ENCODE data around the gene TSTD2.

DNA sequence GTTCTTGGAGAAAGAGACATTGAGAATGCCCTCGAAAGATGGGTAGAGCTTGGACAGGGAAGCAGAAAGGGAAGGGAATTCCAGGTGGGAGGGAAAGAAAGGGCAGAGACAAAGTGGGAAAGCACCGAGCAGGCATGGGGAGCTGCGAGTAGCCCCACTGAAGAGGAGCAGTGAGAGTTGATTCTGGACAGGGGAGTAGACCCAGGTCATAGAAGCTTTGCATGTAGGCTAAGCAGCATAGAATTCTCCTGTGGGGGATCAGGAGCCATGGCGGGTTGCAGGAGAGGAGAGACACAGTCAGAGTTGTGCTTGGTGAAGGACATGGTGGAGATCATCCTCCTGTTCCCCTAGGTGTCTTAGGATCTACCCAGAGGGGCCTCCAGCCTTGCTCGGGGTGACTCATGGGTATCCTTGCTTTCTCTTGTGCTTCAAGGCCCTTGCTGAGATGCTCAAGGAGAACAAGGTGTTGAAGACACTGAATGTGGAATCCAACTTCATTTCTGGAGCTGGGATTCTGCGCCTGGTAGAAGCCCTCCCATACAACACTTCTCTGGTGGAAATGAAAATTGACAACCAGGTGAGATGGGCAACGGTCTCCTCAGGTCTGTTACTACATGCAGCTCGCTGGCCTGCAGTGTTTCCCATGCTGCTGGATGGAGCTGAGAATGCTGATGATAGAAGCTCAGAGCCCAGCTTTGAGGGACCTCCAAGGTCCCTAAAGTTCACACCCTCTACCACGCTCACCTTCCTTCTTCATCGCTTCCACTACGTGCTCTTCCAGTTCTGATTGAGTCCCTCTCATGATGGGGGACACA lies 64.5 kb downstream of the TSTD2 start:
- TF ChIP-seq, protein P1, sequence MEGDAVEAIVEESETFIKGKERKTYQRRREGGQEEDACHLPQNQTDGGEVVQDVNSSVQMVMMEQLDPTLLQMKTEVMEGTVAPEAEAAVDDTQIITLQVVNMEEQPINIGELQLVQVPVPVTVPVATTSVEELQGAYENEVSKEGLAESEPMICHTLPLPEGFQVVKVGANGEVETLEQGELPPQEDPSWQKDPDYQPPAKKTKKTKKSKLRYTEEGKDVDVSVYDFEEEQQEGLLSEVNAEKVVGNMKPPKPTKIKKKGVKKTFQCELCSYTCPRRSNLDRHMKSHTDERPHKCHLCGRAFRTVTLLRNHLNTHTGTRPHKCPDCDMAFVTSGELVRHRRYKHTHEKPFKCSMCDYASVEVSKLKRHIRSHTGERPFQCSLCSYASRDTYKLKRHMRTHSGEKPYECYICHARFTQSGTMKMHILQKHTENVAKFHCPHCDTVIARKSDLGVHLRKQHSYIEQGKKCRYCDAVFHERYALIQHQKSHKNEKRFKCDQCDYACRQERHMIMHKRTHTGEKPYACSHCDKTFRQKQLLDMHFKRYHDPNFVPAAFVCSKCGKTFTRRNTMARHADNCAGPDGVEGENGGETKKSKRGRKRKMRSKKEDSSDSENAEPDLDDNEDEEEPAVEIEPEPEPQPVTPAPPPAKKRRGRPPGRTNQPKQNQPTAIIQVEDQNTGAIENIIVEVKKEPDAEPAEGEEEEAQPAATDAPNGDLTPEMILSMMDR (IDR thresholded peaks at IDR 0.05; ENCODE audit: low read length): no peak
- TF ChIP-seq EZH2 (IDR thresholded peaks at IDR 0.05; ENCODE audit: borderline replicate concordance, low read length): no peak
